Activated gamma-delta T cell treated with Interleukin-2 at 50 U/mL for 16 hours (primary cell): ENCODE measurements around the gene TBX6.
A peak's percentile ranks its signal among the peaks of the same experiment; 100 is the strongest.

ENCODE experiments used
- DNase-seq: peaks from one replicate; pipeline ENCODE4 v3.0.0-alpha.2; 2020

TBX6 gene

GRCh38 chr16:30113711-30114333, 22.1 kb upstream of the TBX6 start:
- no peak for DNase-seq

- DNase-seq = no peak
Observed at GRCh38 chr16:30113031-30113710, 21.4 kb upstream of the TBX6 start, which contains the start of gene GDPD3. GDPD3 (minus strand) TSS chr16:30113537; CDS start chr16:30113478, 59 bp downstream.

- no peak for DNase-seq
Observed at GRCh38 chr16:30112197-30113030, 20.7 kb upstream of the TBX6 start.

- no peak for DNase-seq
Observed at GRCh38 chr16:30110661-30111060, 18.9 kb upstream of the TBX6 start.

- no peak for DNase-seq
Observed at GRCh38 chr16:30108059-30108850, 16.5 kb upstream of the TBX6 start.

DNA sequence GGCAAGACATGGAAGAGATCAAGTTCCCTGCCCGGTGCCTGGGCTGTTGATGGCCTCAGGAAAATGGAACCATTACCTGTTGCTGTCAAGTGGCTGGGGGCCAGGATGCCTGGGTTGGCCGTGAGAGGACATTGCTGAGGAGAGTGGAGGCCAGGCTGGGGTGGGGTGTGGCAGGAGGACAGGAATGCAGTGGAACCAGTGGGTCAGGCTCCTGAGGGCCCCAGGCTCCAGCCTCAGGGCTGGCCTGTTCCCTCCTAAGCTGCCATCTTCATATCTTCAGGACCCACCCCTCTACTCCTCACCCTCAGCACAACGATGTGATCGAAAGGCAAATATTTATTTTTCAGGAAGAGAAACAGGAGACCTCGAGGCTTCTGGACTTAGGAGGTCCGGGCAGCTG, 12.8 kb upstream of the TBX6 start:
- DNase-seq = no peak

DNA sequence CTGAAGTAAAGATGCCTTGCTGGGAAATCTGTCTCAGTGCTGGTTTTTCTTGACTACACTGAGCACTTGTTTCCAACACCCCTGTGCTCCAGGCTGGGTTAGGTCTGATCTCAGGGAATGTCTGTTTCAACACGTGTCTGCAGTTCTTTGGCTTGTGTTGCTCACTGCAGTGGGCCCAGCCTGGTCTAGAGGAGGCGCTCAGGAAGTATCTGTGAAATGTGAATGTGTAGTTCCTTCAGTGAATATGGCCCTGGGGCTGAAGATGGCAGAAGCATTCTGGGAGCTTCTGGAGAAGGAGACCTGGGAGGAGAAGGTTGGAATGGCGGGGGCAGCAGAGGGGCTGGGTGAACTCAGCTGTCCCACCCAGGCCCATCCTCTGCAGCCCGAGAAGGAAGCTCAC, 12.4 kb upstream of the TBX6 start:
- DNase-seq = no peak

GRCh38 chr16:30096862-30097563, 5.3 kb upstream of the TBX6 start:
- no peak for DNase-seq

DNA sequence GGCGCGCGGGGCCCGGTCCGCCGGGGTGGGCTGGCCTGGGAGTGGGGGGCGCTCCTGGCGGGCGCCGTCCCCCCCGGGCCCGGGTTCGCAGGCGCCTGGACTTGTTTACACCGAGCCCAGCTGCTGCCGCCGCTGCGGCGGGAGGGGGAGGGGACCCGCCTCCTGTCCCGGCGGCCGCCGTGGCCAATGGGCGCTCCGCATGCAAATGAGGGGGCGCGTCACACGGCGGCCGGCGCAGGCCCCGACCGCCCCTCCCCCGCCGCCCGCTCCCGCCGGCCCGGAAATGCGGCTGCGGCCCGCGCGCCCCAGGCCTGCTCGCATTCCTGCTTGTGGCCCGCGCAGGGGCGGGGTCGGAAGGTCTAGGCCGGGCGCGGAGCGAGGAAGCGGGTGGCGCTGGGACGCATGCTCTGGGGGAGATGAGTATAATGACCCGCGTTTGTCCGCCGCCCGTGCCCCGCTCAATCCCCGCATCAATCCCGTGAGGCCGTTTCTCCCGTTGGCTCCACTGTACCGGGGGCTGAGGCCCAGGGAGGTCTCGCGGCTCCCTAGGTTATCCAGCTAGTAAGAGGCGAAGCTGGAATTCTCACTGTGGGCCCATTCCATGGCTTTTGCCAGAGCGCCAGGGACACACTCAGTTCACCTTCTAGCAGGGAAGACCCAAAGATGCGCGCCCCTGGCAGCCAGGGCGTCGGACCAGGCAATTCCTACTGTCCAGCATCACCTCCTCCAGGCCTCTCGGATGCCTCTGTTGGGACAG, 4.6 kb upstream of the TBX6 start, which contains the start of gene YPEL3:
Gene YPEL3 (minus strand): TSS at position 109 of the 757 bp plus-strand sequence. CDS start 731 bp downstream, outside the sequence.
- peak; percentile 90 for DNase-seq

DNA sequence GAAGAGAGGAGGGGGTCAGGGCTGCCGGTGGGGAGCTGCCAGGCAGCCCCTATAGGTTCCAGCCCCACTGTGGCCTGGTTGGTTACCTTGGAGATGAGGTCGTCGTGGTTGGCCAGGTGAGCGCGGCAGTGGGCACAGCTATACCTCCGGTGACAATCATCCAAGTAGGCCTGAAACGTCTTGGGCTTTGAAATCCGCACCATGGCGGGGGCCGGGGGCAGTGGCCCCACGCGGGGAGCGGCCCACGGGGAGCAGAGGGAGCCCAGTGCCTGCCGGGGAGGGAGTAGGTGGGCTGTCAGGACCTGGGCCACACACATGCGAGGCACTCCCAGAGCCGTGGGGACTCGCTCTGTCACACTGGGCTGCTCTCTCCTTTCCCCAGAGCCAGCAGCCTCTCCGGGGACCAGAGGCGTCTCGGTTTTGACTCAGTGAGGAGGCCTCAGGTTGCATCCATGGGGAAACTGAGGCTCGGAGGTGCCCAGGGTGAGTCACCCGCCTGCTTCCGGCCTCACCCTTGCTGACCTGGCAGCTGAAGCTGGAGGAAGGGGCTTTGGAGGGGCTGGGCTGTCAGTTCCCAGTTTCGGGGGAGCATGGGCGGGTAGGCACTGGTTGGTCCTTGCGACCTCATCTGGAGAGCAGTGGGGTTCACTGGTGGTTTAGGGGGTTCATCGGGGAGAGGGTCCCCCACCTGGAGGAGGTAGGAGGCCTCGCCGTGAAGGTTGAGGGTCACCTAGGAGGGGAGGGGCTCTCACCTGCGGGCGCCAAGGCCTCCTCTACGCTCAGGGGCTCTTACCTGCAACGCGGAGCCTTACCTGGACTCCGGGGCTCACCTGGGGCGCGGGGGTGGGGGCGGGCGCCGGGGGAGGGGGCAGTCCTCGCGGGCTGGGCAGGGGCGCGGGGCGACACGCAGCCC, 3.7 kb upstream of the TBX6 start:
- DNase-seq = no peak

- DNase-seq = no peak
Observed at GRCh38 chr16:30094541-30095165, 2.9 kb upstream of the TBX6 start.

DNA sequence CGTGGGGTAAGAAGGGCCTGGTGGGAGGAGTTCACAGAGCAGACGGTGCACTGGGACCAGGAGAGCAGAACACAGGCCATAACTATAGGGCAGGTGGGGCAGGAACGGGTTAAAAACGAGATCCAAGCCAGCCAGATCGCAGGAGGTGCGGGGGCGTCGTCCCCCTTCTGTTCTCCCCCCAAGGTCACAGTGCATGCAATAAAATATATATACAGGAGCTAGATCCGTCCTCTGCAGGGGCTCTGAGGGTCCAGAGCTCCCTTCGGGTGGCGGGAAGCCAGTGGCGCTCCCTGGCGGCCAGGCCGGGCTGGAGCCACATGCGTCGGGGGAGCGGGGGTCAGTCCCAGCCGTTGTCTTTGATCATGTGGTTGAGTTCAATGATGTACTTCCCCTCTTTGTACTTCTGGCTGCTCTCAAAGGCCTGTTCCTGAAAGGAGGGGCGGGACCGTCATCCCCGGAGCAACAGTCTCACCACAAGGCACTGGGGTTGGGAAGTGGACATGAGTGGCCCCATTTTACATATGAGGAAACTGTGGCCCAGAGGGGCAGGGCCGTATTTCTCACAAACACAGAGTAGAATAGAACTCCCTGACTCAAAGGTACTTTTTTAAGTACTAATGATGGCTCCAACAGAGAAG, 768 bp upstream of the TBX6 start:
- DNase-seq = peak; percentile 53

- no peak for DNase-seq
Observed at GRCh38 chr16:30090610-30091331, 953 bp downstream of the TBX6 start.

- no peak for DNase-seq
Observed at GRCh38 chr16:30088832-30089624, 2.7 kb downstream of the TBX6 start.

DNA sequence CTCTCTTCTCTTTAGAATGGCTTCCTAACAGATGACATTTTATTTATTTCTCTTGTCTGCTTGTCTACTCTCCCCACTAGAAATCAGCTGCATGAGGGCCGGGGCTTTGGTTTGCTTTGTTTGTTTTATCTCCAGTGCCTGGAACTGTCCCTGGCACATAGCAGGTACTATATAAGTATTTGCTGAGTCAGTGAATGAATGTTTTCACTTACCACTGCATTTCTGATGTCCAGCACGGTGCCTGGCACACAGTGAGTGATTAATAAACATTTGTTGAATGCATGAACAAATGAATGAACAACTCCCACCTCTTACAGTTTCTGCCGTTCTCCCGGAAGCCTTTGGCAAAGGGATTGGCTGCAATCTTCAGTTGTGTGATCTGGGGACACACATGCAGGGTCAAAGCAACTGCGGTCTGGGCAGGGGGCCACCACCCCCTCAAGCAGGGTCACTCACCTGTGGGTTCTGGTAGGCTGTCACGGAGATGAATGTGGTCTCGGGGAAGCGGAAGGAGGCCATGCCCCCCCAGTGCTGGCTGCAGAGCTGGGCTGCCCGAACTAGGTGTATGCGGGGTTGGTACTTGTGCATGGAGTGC, 3.4 kb downstream of the TBX6 start:
- no peak for DNase-seq

GRCh38 chr16:30087181-30087898, 4.4 kb downstream of the TBX6 start:
- no peak for DNase-seq
